NCI-H82 (cell line): Measurements from ENCODE around the gene COL16A1.

ENCODE experiments used
- DNase-seq: peaks from one replicate; lab custom pipeline; 2025; lab: John Stamatoyannopoulos, UW

The COL16A1 gene

GRCh38 chr1:31624309-31624708 lies 79.5 kb downstream of the COL16A1 start:
- DNase-seq = no peak

- no peak for DNase-seq
Measured at GRCh38 chr1:31623365-31623764, 80.5 kb downstream of the COL16A1 start.

GRCh38 chr1:31621847-31622730 lies 81.7 kb downstream of the COL16A1 start:
- no peak for DNase-seq

GRCh38 chr1:31621498-31621820 lies 82.4 kb downstream of the COL16A1 start:
- DNase-seq = no peak

GRCh38 chr1:31620631-31621497 lies 83.0 kb downstream of the COL16A1 start:
- DNase-seq = no peak

- peak; percentile 32 for DNase-seq
Measured at GRCh38 chr1:31618916-31619846, 84.6 kb downstream of the COL16A1 start.

GRCh38 chr1:31617916-31618746 lies 85.7 kb downstream of the COL16A1 start:
- DNase-seq = peak; percentile 83

- DNase-seq = no peak
Measured at GRCh38 chr1:31617218-31617915, 86.5 kb downstream of the COL16A1 start, which contains the start of gene HCRTR1. Gene HCRTR1 (plus strand): TSS chr1:31617689. CDS start chr1:31619193, 1,504 bp downstream.

GRCh38 chr1:31615939-31616338 lies 87.9 kb downstream of the COL16A1 start:
- DNase-seq = no peak

- no peak for DNase-seq
Measured at GRCh38 chr1:31615414-31615813, 88.4 kb downstream of the COL16A1 start.

- DNase-seq = peak; percentile 89
Measured at GRCh38 chr1:31614414-31615005, 89.3 kb downstream of the COL16A1 start.

GRCh38 chr1:31609514-31610118 lies 94.2 kb downstream of the COL16A1 start:
- no peak for DNase-seq

- no peak for DNase-seq
Measured at GRCh38 chr1:31607360-31607759, 96.5 kb downstream of the COL16A1 start.

GRCh38 chr1:31605908-31606427 lies 97.8 kb downstream of the COL16A1 start:
- no peak for DNase-seq
